BLaER1 treated with 17β-estradiol and CSF1 and Interleukin-3, amounts not matched to agents 10 nM and 100 nM (cell line): ENCODE data around the gene HDLBP.

Source experiments
- H3K27ac ChIP-seq, 11 experiments: shearing (Covaris generic); formaldehyde crosslinking; 2 replicates each; pipeline ENCODE4 v1.8.1; 2022
- H3K27me3 ChIP-seq, 11 experiments: shearing (Covaris generic); formaldehyde crosslinking; 2 replicates each; pipeline ENCODE4 v1.8.1; 2022
- H3K36me3 ChIP-seq, 11 experiments: shearing (Covaris generic); formaldehyde crosslinking; 2 replicates each; pipeline ENCODE4 v1.8.1; 2022
- H3K4me1 ChIP-seq, 10 experiments: shearing (Covaris generic); formaldehyde crosslinking; 2 replicates each; pipeline ENCODE4 v1.8.1; 2022
- H3K4me2 ChIP-seq, 11 experiments: shearing (Covaris generic); formaldehyde crosslinking; 2 replicates each; pipeline ENCODE4 v1.8.1; 2022
- H3K4me3 ChIP-seq, 10 experiments: shearing (Covaris generic); formaldehyde crosslinking; 2 replicates each; pipeline ENCODE4 v1.8.1; 2022
- H3K9ac ChIP-seq, 11 experiments: shearing (Covaris generic); formaldehyde crosslinking; 2 replicates each; pipeline ENCODE4 v1.8.1; 2022
- H3K9me3 ChIP-seq, 11 experiments: shearing (Covaris generic); formaldehyde crosslinking; replicated peaks in 1 of 11; 2 replicates each; pipeline ENCODE4 v1.8.1; 2022
- H4K20me1 ChIP-seq, 11 experiments: shearing (Covaris generic); formaldehyde crosslinking; 2 replicates each; pipeline ENCODE4 v1.8.1; 2022
- Cebpa-rat ChIP-seq, 11 experiments: shearing (Covaris generic); IDR thresholded peaks; 2 replicates each; pipeline ENCODE4 v1.8.1; 2022

HDLBP gene

DNA sequence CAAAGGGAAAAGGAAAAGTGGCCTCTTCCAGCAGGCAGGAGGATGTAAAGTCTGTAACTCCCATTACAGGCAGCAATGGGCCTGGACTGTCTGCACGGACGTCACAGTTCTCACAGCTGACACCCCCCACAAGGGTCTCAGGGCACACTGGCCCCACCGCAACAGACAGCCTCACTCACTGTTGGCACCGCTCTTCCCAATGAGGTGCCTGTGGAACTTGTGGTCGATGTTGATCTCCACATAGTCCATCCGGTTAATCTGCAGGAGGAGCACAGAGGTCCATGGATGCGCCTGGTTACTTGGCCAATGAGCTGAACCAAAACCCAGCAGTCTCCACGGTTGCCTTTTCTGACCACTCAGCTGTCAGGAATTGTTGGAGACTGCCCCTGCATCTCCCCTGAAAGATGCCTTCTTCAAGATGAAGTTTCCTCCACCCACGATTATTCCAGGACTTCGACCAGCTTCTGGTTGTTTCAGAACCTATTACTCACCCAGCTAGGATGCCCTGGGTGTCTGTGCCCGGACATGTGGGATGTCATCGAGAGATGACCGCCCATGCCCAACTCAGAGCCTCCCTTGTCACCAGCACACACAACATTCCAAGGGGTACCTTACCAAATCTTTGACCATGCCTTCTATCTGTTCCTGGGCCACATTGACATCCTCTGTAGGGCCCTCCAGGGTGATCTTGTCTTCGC lies 62.5 kb downstream of the HDLBP start:
- no peak overlapping the region for H3K4me2 ChIP-seq
- peaks cover 0 to 96% (median 52%) of the 10 kb centered on the region in 11 experiments; a peak in 17 of 22 replicates for H4K20me1 ChIP-seq
- peaks cover 0 to 7% (median 0%) of the 10 kb centered on the region in 10 experiments; a peak in 3 of 20 replicates for H3K4me1 ChIP-seq
- no peak overlapping the region for H3K9ac ChIP-seq
- H3K9me3 ChIP-seq, result no peaks in the 10 kb centered on the region
- no peak overlapping the region for H3K4me3 ChIP-seq
- peaks cover 99 to 100% (median 100%) of the 10 kb centered on the region in 11 experiments for H3K36me3 ChIP-seq
- no peak overlapping the region for H3K27ac ChIP-seq
- TF ChIP-seq Cebpa-rat (IDR thresholded peaks at IDR 0.05), result no peak
- no peaks in the 10 kb centered on the region for H3K27me3 ChIP-seq

DNA sequence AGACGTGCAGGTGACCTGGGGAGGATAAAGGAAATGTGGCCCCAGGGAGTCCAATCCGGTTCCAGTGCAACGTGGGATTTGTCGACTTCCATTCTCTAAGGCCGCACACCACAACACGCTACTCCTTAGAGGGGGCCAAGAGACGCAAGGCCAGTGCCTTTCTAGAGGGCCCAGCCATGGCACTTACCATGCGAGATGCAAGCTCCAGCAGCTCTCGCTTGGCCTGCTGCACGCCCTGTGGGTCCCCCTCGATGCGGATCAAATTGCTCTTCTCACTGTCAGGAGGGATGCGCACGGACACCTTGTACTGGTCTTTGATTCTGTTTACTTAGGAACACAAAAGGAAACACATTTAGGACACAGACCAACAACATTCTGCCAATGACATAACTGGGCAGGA lies 65.8 kb downstream of the HDLBP start:
- no peak overlapping the region for H3K27ac ChIP-seq
- H3K9ac ChIP-seq, result no peak overlapping the region
- no peaks in the 10 kb centered on the region for H3K9me3 ChIP-seq
- H3K4me1 ChIP-seq, result no peaks in the 10 kb centered on the region
- TF ChIP-seq Cebpa-rat (IDR thresholded peaks at IDR 0.05), result no peak
- peaks cover 99 to 100% (median 100%) of the 10 kb centered on the region in 11 experiments for H3K36me3 ChIP-seq
- no peak overlapping the region for H3K4me2 ChIP-seq
- H4K20me1 ChIP-seq, result peaks cover 0 to 91% (median 37%) of the 10 kb centered on the region in 11 experiments; a peak in 16 of 22 replicates
- H3K4me3 ChIP-seq, result no peak overlapping the region
- no peaks in the 10 kb centered on the region for H3K27me3 ChIP-seq

DNA sequence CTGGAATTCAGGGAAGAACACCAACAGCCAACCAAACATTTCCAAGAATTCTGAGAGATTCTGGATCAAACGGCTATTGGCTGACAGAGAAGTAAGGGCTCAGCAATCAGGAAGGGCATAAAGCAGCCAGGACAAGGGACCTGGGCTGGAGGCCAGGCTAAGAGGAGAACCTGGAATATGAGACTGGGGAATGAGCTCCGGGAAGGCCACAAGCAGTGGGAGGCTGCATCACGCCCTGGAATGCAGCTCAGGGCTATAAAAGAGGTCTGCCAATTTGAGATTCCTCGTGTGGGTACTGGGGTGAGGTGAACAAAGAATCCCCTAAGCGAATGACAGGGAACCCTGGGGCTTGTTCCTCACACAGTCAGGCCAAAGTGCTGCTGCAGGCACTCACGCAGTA lies 66.6 kb downstream of the HDLBP start:
- Histone ChIP-seq H3K4me3 (no peak overlapping the region), H3K36me3 (peaks cover 99 to 100% (median 100%) of the 10 kb centered on the region in 11 experiments), H3K9ac (no peak overlapping the region), H3K27me3 (no peaks in the 10 kb centered on the region), H3K4me2 (no peak overlapping the region), H3K9me3 (no peaks in the 10 kb centered on the region), H4K20me1 (peaks cover 4 to 90% (median 35%) of the 10 kb centered on the region in 11 experiments; a peak in 17 of 22 replicates), H3K4me1 (no peaks in the 10 kb centered on the region), H3K27ac (no peak overlapping the region)
- no peak for TF ChIP-seq Cebpa-rat (IDR thresholded peaks at IDR 0.05)

DNA sequence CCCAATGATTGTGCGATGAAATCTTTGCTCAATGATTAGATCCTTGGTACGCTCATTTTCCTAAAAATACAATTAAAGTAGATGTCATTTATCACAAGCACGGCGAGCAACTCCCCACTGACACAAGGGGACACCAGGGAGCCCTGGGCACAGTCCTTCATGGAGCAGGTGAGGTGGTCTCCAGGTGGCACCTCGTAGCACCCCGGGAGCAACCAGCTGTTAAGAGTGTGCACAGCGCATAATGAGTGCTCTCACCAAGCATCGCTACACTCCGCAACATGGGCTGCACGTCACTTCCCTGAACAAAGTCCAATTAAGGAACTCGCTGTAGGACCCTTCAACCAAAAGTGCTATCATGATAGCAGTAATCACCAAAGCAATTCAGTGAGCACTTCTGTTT lies 67.2 kb downstream of the HDLBP start:
- no peak overlapping the region for H3K4me2 ChIP-seq
- H4K20me1 ChIP-seq, result peaks cover 4 to 88% (median 31%) of the 10 kb centered on the region in 11 experiments; a peak in 17 of 22 replicates
- H3K9ac ChIP-seq, result no peak overlapping the region
- no peak overlapping the region for H3K4me3 ChIP-seq
- no peaks in the 10 kb centered on the region for H3K27me3 ChIP-seq
- no peak for TF ChIP-seq Cebpa-rat (IDR thresholded peaks at IDR 0.05)
- H3K4me1 ChIP-seq, result no peaks in the 10 kb centered on the region
- H3K36me3 ChIP-seq, result peaks cover 99 to 100% (median 100%) of the 10 kb centered on the region in 11 experiments
- no peak overlapping the region for H3K27ac ChIP-seq
- H3K9me3 ChIP-seq, result no peaks in the 10 kb centered on the region

DNA sequence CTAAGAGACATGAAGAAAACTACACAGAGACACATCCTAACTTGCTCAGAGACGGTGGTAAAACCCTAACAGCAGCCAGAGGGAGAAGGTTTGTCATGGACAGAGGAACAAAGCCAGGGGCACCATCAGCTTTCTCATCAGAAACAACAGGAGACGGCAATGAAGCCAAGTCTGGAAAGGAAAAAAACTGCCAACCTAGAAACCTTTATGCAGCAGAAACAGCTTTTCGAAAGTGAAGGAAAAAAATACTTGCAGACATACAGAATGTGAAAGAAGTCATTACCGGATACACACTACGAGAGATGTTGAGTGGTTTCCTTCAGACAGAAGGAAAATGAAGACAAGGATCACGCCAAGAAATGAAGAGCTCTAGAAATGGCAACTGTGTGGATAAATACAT lies 71.1 kb downstream of the HDLBP start:
- Histone ChIP-seq H3K27ac (no peak overlapping the region), H3K4me2 (no peak overlapping the region), H3K36me3 (peaks cover 99 to 100% (median 100%) of the 10 kb centered on the region in 11 experiments), H3K4me3 (no peak overlapping the region), H3K27me3 (no peaks in the 10 kb centered on the region), H3K9me3 (no peaks in the 10 kb centered on the region), H3K9ac (no peak overlapping the region), H4K20me1 (peaks cover 13 to 88% (median 34%) of the 10 kb centered on the region in 11 experiments; a peak in 18 of 22 replicates), H3K4me1 (no peaks in the 10 kb centered on the region)
- no peak for TF ChIP-seq Cebpa-rat (IDR thresholded peaks at IDR 0.05)

DNA sequence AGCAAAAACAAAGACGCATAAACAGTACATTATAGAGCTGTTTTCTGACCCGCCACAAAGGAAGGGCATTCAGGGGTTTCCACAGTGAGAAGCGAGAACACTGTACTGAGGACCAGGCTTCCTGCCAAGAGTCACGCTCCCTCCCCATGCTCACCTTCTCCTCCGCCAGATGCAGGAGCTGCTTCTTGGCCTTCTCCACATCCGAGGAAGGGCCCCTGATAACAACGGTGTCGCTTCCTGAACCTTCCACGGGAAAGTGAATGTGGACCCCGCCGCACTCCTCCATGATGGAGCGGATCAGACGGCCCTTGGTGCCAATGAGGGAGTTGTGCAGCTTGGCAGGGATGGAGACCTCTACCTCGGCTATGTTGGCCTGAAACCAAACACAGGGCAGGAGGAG lies 73.2 kb downstream of the HDLBP start:
- Histone ChIP-seq H3K4me1 (no peaks in the 10 kb centered on the region), H3K4me3 (no peak overlapping the region), H3K27me3 (no peaks in the 10 kb centered on the region), H3K9ac (no peak overlapping the region), H3K9me3 (no peaks in the 10 kb centered on the region), H3K4me2 (no peak overlapping the region), H3K36me3 (peaks cover 99 to 100% (median 100%) of the 10 kb centered on the region in 11 experiments), H3K27ac (no peak overlapping the region), H4K20me1 (peaks cover 13 to 88% (median 38%) of the 10 kb centered on the region in 11 experiments; a peak in 19 of 22 replicates)
- TF ChIP-seq Cebpa-rat (IDR thresholded peaks at IDR 0.05), result no peak

DNA sequence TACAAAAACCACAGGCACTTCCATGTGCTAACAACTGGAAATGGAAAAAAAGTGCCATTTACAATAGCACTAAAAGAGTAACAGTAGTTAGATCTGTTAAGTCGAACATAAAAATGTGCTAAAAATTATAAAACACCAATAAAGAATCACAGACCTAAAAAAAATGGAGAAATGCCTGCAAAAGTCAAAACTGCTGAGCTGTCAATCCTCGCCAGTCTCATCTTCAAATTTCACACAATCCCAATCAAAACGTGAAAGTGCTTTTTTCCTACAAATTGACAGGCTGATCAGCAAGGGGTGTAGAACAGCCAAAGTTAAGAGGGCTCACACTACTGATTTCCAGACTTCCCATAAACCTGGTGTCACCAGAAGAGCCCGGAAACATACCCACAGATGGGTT lies 73.8 kb downstream of the HDLBP start:
- Histone ChIP-seq H3K4me2 (no peak overlapping the region), H3K9me3 (no peaks in the 10 kb centered on the region), H3K4me3 (no peak overlapping the region), H3K27ac (no peak overlapping the region), H3K36me3 (peaks cover 99 to 100% (median 100%) of the 10 kb centered on the region in 11 experiments), H3K4me1 (no peaks in the 10 kb centered on the region), H3K27me3 (no peaks in the 10 kb centered on the region), H4K20me1 (peaks cover 13 to 85% (median 35%) of the 10 kb centered on the region in 11 experiments; a peak in 19 of 22 replicates), H3K9ac (no peak overlapping the region)
- TF ChIP-seq Cebpa-rat (IDR thresholded peaks at IDR 0.05), result no peak

DNA sequence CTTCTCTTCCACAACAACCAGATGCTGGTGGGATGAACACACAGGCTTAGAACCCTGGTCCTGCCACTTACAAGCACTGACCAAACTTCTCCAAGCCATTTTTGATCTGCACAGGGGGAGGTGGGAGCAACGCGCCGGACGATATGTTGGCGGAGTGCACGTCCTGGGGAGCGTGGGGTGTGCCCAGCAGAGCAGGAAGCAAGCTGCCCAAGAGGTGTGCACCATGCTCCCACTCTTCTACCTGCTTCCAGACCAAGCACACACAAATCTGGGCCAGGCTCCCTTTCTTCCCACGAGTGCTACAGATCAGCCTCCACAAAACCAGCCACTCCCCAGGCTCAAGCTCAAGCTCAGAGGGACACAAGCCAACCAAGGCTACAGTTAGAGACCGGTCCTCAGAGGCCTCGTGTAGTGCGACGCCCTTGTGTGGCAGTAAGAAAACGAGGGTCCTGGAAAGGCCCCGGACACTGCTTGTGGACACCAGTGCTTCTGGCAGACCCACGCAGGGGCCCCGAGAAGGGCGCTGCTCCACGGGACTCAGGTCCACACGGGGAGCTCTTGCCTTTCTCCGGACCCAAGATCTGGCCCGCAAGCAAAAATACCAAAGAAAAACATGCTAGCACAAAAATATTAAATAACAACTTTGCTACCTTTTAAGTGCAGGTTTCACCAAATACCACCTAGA lies 75.0 kb downstream of the HDLBP start:
- H3K4me3 ChIP-seq, result no peak overlapping the region
- H4K20me1 ChIP-seq, result peaks cover 13 to 90% (median 35%) of the 10 kb centered on the region in 11 experiments; a peak in 19 of 22 replicates
- TF ChIP-seq Cebpa-rat (IDR thresholded peaks at IDR 0.05), result no peak
- H3K9ac ChIP-seq, result no peak overlapping the region
- H3K4me1 ChIP-seq, result no peaks in the 10 kb centered on the region
- H3K27me3 ChIP-seq, result no peaks in the 10 kb centered on the region
- H3K9me3 ChIP-seq, result no peaks in the 10 kb centered on the region
- H3K27ac ChIP-seq, result no peak overlapping the region
- H3K36me3 ChIP-seq, result peaks cover 99 to 100% (median 100%) of the 10 kb centered on the region in 11 experiments
- H3K4me2 ChIP-seq, result no peak overlapping the region

DNA sequence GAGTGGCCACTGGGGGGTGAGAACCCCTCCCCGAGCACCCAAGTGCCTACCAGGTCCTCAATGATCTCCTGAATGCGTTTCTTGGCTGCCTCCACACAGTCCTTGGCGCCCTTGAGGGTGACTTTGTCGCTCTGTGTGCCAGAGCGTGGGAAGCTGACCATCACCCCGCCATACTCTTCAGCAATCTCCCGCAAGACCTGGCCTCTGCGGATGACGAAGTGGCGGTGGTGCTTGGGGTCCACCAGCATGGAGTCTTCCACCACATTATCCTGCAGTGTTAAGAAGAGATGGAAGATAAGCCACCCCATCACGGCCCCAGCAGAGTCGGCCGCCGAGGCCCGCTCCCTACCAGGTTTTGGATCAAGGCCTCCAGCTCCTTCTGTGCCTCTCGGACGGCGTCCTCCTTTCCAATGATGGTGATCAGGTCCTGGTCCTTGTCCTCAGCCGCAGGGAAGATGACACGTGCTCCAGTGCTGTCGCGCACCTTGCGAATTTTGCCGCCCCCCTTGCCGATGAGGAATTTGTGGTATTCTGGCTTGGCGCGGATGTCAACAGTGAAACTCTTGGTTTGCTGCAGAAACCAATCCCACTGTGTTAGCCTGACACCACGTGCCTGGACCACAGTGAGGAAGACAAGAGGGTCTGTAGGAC lies 75.8 kb downstream of the HDLBP start:
- Histone ChIP-seq H3K4me2 (no peak overlapping the region), H3K36me3 (peaks cover 100% of the 10 kb centered on the region in 11 experiments), H3K4me3 (no peak overlapping the region), H3K9ac (no peak overlapping the region), H4K20me1 (peaks cover 13 to 92% (median 36%) of the 10 kb centered on the region in 11 experiments; a peak in 19 of 22 replicates), H3K27me3 (no peaks in the 10 kb centered on the region), H3K9me3 (no peaks in the 10 kb centered on the region), H3K27ac (no peak overlapping the region), H3K4me1 (no peaks in the 10 kb centered on the region)
- TF ChIP-seq Cebpa-rat (IDR thresholded peaks at IDR 0.05), result no peak
